HepG2 (cell line): Measurements from ENCODE around the gene ZNF678. TPM values are rescaled to one million over a fixed set of nuclear protein-coding genes. Genes with fewer than 3 reads are reported as not detected.

Experiments used
- ATAC-seq: fragments of 200-7000 bp; cut with Tn5 transposase; 3 replicates; pipeline ENCODE4 v1.9.1; 2020; ENCODE audit warnings: mild to moderate bottlenecking, moderate library complexity
- BruUV-seq: library from RNA; stranded (reverse); fragments of 400-500 nt; replicated peaks from 2 replicates; lab custom pipeline; 2021; lab: Mats Ljungman, UMichigan
- CTCF ChIA-PET: fragments of 300-600 bp; formaldehyde crosslinking; extraction: SDS; loops from one replicate; lab custom pipeline; 2021; ENCODE audit warnings: low total read pairs, inconsistent platforms, low intra/inter-chr PET ratio; lab: Yijun Ruan, JAX
- POLR2A ChIA-PET: fragments of 350-600 bp; sonication (Branson Sonifier 250); formaldehyde crosslinking; loops from one replicate; lab custom pipeline; 2020; ENCODE audit warnings: antibody characterized with exemption, inconsistent platforms; lab: Yijun Ruan, JAX
- DNase-seq: peaks from one replicate; pipeline ENCODE4 v3.0.0-alpha.2; 2015; ENCODE audit warnings: low spot score
- FAIRE-seq: peaks from 3 replicates; lab custom pipeline; 2011; peaks lifted over from hg19 to GRCh38; lab: Jason Lieb, UNC
- H2AFZ ChIP-seq: one replicate; pipeline ENCODE4 v1.6.1; 2011; ENCODE audit warnings: low read length, inconsistent platforms
- H3K27ac ChIP-seq: fragments of 300-600 bp; 3 replicates; pipeline ENCODE4 v1.8.0; 2011; ENCODE audit warnings: mixed run types, mild to moderate bottlenecking, mixed read lengths, low read length, inconsistent platforms; ENCODE audit not compliant: insufficient read depth; ENCODE audit errors: extremely low read length
- H3K27me3 ChIP-seq, 2 experiments: fragments of 200-600 bp in 1 of 2; 2 replicates in 1 of 2; 3 replicates in 1 of 2; pipeline versions ENCODE4 v1.6.0 to v1.8.0; 2011; ENCODE audit warnings: low read length in 2 of 2, mild to moderate bottlenecking in 2 of 2, moderate library complexity in 2 of 2, inconsistent platforms in 1 of 2; ENCODE audit not compliant: insufficient read depth in 2 of 2, control insufficient read depth in 1 of 2
- H3K36me3 ChIP-seq, 2 experiments: fragments of 200-600 bp in 1 of 2; replicated peaks in 1 of 2; 2 replicates in 1 of 2; 3 replicates in 1 of 2; pipeline versions ENCODE4 v1.5.1 to v1.8.0; 2011; ENCODE audit warnings: low read length in 2 of 2, inconsistent platforms in 1 of 2; ENCODE audit not compliant: insufficient read depth in 2 of 2, control insufficient read depth in 1 of 2
- H3K4me1 ChIP-seq: 2 replicates; pipeline ENCODE4 v1.5.1; 2012; ENCODE audit warnings: low read length, inconsistent platforms; ENCODE audit not compliant: insufficient read depth
- H3K4me2 ChIP-seq: 2 replicates; pipeline ENCODE4 v1.6.0; 2011; ENCODE audit warnings: low read depth, low read length, inconsistent platforms
- H3K4me3 ChIP-seq, 3 experiments: fragments of 200-600 bp in 1 of 3; sonication (generic), shearing (Covaris generic) in 1 of 3; replicated peaks in 1 of 3; 2 replicates each; pipeline ENCODE4 v1.5.1; 2011 to 2016; ENCODE audit warnings: low read length in 3 of 3, inconsistent platforms in 2 of 3, low read depth in 2 of 3, mild to moderate bottlenecking in 2 of 3, control low read depth in 1 of 3, mixed read lengths in 1 of 3; ENCODE audit not compliant: insufficient read depth in 1 of 3
- H3K79me2 ChIP-seq: one replicate; pipeline ENCODE4 v1.6.1; 2011; ENCODE audit warnings: low read length, inconsistent platforms; ENCODE audit not compliant: insufficient read depth
- H3K9ac ChIP-seq: 2 replicates; pipeline ENCODE4 v1.6.0; 2011; ENCODE audit warnings: mild to moderate bottlenecking, low read depth, low read length, inconsistent platforms; ENCODE audit not compliant: insufficient read depth
- H3K9me3 ChIP-seq: 2 replicates; pipeline ENCODE4 v1.5.1; 2012; ENCODE audit warnings: mild to moderate bottlenecking, low read length
- H4K20me1 ChIP-seq: 2 replicates; pipeline ENCODE4 v1.6.0; 2011; ENCODE audit warnings: inconsistent platforms, mild to moderate bottlenecking, low read length, moderate library complexity; ENCODE audit not compliant: insufficient read depth
- CC2D1A ChIP-seq: sonication (generic); formaldehyde crosslinking; IDR thresholded peaks from 2 replicates; pipeline ENCODE4 v1.8.1; 2023; ENCODE audit warnings: mild to moderate bottlenecking, missing genetic modification reagents
- E2F2 ChIP-seq: sonication (generic); formaldehyde crosslinking; IDR thresholded peaks from 2 replicates; pipeline ENCODE4 v1.4.0; 2020; ENCODE audit warnings: missing genetic modification reagents, borderline replicate concordance
- HDAC2 ChIP-seq: sonication (generic); formaldehyde crosslinking; IDR thresholded peaks from 2 replicates; pipeline ENCODE4 v1.4.0; 2020; ENCODE audit warnings: missing genetic modification reagents
- KLF12 ChIP-seq: sonication (generic); formaldehyde crosslinking; IDR thresholded peaks from 2 replicates; pipeline ENCODE4 v1.4.0; 2020; ENCODE audit warnings: missing genetic modification reagents, borderline replicate concordance
- MAFF ChIP-seq: IDR thresholded peaks from 2 replicates; pipeline ENCODE4 v1.6.1; 2011; ENCODE audit warnings: low read depth, low read length, improper control_type of control experiment
- NFE2L1 ChIP-seq: sonication (generic); formaldehyde crosslinking; IDR thresholded peaks from 2 replicates; pipeline ENCODE4 v1.4.0; 2020; ENCODE audit warnings: missing genetic modification reagents, mild to moderate bottlenecking, borderline replicate concordance
- SKI ChIP-seq: fragments of 450-650 bp; IDR thresholded peaks from one replicate; pipeline ENCODE4 v1.6.1; 2018; ENCODE audit warnings: mild to moderate bottlenecking; ENCODE audit not compliant: partially characterized antibody
- XRCC5 ChIP-seq: fragments of 200-400 bp; formaldehyde crosslinking; optimal IDR thresholded peaks from 2 replicates; pipeline ENCODE3; 2017; ENCODE audit warnings: mild to moderate bottlenecking, low read length
- ZBTB3 ChIP-seq: sonication (generic); formaldehyde crosslinking; IDR thresholded peaks from 2 replicates; pipeline ENCODE4 v1.4.0; 2020; ENCODE audit warnings: low read depth, mild to moderate bottlenecking, moderate library complexity, missing genetic modification reagents, borderline replicate concordance
- ZFAT ChIP-seq: sonication (generic); formaldehyde crosslinking; conservative IDR thresholded peaks from 2 replicates; pipeline ENCODE4 v1.8.1; 2023; ENCODE audit warnings: missing genetic modification reagents, inconsistent platforms
- ZMAT5 ChIP-seq: sonication (generic); formaldehyde crosslinking; IDR thresholded peaks from 2 replicates; pipeline ENCODE4 v1.5.0; 2020; ENCODE audit warnings: mild to moderate bottlenecking, low read depth, missing genetic modification reagents, borderline replicate concordance
- ZNF225 ChIP-seq: sonication (generic); formaldehyde crosslinking; IDR thresholded peaks from 2 replicates; pipeline ENCODE4 v1.4.0; 2020; ENCODE audit warnings: mild to moderate bottlenecking, missing genetic modification reagents
- ZNF33B ChIP-seq: sonication (generic); formaldehyde crosslinking; IDR thresholded peaks from 2 replicates; pipeline ENCODE4 v1.5.1; 2020; ENCODE audit warnings: mild to moderate bottlenecking, missing genetic modification reagents
- ZNF75D ChIP-seq: sonication (generic); formaldehyde crosslinking; IDR thresholded peaks from 2 replicates; pipeline ENCODE4 v1.8.1; 2023; ENCODE audit warnings: missing genetic modification reagents, mild to moderate bottlenecking, borderline replicate concordance
- WGBS: methylation state at CpG from one replicate; pipeline ENCODE4 v1.1.6; 2017; ENCODE audit warnings: low lambda C conversion rate; 5-methylcytosine and 5-hydroxymethylcytosine counted together
- in situ Hi-C: cut with HindIII; loops from 2 replicates; pipeline ENCODE4 v1.10.0; 2017; ENCODE audit warnings: low pct_unique_long_range_greater_than_20kb; ENCODE audit not compliant: extremely low pct_ligation_motif_present
- intact Hi-C: fragments of 100-400 bp; cut with micrococcal nuclease; formaldehyde crosslinking; loops from one replicate; pipeline ENCODE4 v1.10.0; 2022; ENCODE audit not compliant: unreplicated experiment
- polyA plus RNA-seq, 8 experiments: library from polyadenylated mRNA; depleted of rRNA in 3 of 8; stranded (reverse) in 7 of 8; unstranded in 1 of 8; fragments of >200 nt; fragmentation: Illumina TruSeq in 4 of 8; extraction: Trizol in 4 of 8; gene quantifications; 2 replicates each; pipeline versions ENCODE4 v1.2.1 to v1.2.3, GENCODE V29; 2011 to 2016; ENCODE audit warnings: low read depth in 4 of 8, missing spikeins in 1 of 8, mixed read lengths in 1 of 8; ENCODE audit not compliant: insufficient read depth in 1 of 8
- total RNA-seq, 5 experiments: library from RNA; depleted of rRNA; stranded (reverse); fragments of >200 nt; fragmentation: Illumina TruSeq; extraction: Trizol; gene quantifications; 2 replicates each; pipeline ENCODE4 v1.2.3, GENCODE V29; 2016; ENCODE audit warnings: low read depth in 1 of 5
- TF ChIP-seq, protein P1 (sequence below): sonication (generic); formaldehyde crosslinking; conservative IDR thresholded peaks from 2 replicates; pipeline ENCODE4 v1.8.0; 2022; ENCODE audit warnings: missing genetic modification reagents
- TF ChIP-seq, protein P2 (sequence below): sonication (generic); formaldehyde crosslinking; IDR thresholded peaks from 2 replicates; pipeline ENCODE4 v1.9.0; 2021; ENCODE audit warnings: mild to moderate bottlenecking, missing genetic modification reagents

ZNF678 gene
- total and polyA plus RNA-seq, 2 of the 13 experiments (the other 11 are each of a cell fraction or from before 2014, with no cell fraction given) = 2.0 to 7.6 TPM

DNA sequence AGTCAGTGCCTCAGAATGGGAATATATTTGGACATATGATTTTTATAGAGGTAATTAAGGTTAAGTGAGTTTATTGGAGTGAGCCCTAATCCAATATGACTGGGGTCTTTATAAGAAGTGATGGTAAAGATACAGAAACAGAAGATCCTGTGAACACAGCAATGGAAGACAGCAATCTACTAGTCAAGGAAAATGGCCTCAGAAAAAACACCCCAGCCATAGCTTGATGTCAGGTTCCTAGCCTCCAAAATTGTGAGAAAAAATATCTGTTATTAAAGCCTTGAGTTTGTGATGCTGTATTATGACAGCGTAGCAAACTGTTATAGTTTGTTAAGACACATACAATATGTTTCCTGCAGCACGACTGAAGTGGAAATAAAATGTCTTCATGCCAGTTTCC is 99.6 kb downstream of the ZNF678 start:
- H3K9me3 ChIP-seq = peaks cover 96% of the 10 kb centered on the region
- ChIA-PET CTCF (no interaction called here), POLR2A (no interaction called here)
- intact Hi-C loops (no loop called here), in situ Hi-C loops (no loop called here)
- no peaks in the 10 kb centered on the region for H3K79me2 ChIP-seq
- no peak overlapping the region for H3K4me3 ChIP-seq
- no peak overlapping the region for H2AFZ ChIP-seq
- DNase-seq = no peak
- 91% methylated on average over 2 of the region's 2 CpGs for WGBS
- H3K9ac ChIP-seq = no peak overlapping the region
- H3K4me2 ChIP-seq = no peak overlapping the region
- no peaks in the 10 kb centered on the region; a peak in 1 of 5 replicates for H3K27me3 ChIP-seq
- H4K20me1 ChIP-seq = no peaks in the 10 kb centered on the region
- no peak for ATAC-seq
- no TSS peak for BruUV-seq
- H3K27ac ChIP-seq = no peak overlapping the region
- H3K4me1 ChIP-seq = no peaks in the 10 kb centered on the region
- no peaks in the 10 kb centered on the region for H3K36me3 ChIP-seq
- no peak for FAIRE-seq
- TF ChIP-seq HDAC2 (CRISPR knock-in tag) (no peak), ZNF225 (CRISPR knock-in tag) (no peak), ZNF33B (no peak), ZMAT5 (CRISPR knock-in tag) (no peak), ZFAT (CRISPR knock-in tag) (no peak), KLF12 (CRISPR knock-in tag) (no peak), ZNF75D (CRISPR knock-in tag) (no peak), ZBTB3 (CRISPR knock-in tag) (no peak), E2F2 (CRISPR knock-in tag) (no peak), CC2D1A (no peak), SKI (no peak), MAFF (no peak), NFE2L1 (CRISPR knock-in tag) (no peak), XRCC5 (no peak)
- TF ChIP-seq, protein P1, sequence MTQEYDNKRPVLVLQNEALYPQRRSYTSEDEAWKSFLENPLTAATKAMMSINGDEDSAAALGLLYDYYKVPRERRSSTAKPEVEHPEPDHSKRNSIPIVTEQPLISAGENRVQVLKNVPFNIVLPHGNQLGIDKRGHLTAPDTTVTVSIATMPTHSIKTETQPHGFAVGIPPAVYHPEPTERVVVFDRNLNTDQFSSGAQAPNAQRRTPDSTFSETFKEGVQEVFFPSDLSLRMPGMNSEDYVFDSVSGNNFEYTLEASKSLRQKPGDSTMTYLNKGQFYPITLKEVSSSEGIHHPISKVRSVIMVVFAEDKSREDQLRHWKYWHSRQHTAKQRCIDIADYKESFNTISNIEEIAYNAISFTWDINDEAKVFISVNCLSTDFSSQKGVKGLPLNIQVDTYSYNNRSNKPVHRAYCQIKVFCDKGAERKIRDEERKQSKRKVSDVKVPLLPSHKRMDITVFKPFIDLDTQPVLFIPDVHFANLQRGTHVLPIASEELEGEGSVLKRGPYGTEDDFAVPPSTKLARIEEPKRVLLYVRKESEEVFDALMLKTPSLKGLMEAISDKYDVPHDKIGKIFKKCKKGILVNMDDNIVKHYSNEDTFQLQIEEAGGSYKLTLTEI (CRISPR knock-in tag) = no peak
- TF ChIP-seq, protein P2, sequence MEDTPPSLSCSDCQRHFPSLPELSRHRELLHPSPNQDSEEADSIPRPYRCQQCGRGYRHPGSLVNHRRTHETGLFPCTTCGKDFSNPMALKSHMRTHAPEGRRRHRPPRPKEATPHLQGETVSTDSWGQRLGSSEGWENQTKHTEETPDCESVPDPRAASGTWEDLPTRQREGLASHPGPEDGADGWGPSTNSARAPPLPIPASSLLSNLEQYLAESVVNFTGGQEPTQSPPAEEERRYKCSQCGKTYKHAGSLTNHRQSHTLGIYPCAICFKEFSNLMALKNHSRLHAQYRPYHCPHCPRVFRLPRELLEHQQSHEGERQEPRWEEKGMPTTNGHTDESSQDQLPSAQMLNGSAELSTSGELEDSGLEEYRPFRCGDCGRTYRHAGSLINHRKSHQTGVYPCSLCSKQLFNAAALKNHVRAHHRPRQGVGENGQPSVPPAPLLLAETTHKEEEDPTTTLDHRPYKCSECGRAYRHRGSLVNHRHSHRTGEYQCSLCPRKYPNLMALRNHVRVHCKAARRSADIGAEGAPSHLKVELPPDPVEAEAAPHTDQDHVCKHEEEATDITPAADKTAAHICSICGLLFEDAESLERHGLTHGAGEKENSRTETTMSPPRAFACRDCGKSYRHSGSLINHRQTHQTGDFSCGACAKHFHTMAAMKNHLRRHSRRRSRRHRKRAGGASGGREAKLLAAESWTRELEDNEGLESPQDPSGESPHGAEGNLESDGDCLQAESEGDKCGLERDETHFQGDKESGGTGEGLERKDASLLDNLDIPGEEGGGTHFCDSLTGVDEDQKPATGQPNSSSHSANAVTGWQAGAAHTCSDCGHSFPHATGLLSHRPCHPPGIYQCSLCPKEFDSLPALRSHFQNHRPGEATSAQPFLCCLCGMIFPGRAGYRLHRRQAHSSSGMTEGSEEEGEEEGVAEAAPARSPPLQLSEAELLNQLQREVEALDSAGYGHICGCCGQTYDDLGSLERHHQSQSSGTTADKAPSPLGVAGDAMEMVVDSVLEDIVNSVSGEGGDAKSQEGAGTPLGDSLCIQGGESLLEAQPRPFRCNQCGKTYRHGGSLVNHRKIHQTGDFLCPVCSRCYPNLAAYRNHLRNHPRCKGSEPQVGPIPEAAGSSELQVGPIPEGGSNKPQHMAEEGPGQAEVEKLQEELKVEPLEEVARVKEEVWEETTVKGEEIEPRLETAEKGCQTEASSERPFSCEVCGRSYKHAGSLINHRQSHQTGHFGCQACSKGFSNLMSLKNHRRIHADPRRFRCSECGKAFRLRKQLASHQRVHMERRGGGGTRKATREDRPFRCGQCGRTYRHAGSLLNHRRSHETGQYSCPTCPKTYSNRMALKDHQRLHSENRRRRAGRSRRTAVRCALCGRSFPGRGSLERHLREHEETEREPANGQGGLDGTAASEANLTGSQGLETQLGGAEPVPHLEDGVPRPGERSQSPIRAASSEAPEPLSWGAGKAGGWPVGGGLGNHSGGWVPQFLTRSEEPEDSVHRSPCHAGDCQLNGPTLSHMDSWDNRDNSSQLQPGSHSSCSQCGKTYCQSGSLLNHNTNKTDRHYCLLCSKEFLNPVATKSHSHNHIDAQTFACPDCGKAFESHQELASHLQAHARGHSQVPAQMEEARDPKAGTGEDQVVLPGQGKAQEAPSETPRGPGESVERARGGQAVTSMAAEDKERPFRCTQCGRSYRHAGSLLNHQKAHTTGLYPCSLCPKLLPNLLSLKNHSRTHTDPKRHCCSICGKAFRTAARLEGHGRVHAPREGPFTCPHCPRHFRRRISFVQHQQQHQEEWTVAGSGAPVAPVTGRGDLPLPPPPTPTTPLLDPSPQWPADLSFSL (CRISPR knock-in tag) = no peak
